ENCODE data around the gene DRD1.

DRD1 gene

DNA sequence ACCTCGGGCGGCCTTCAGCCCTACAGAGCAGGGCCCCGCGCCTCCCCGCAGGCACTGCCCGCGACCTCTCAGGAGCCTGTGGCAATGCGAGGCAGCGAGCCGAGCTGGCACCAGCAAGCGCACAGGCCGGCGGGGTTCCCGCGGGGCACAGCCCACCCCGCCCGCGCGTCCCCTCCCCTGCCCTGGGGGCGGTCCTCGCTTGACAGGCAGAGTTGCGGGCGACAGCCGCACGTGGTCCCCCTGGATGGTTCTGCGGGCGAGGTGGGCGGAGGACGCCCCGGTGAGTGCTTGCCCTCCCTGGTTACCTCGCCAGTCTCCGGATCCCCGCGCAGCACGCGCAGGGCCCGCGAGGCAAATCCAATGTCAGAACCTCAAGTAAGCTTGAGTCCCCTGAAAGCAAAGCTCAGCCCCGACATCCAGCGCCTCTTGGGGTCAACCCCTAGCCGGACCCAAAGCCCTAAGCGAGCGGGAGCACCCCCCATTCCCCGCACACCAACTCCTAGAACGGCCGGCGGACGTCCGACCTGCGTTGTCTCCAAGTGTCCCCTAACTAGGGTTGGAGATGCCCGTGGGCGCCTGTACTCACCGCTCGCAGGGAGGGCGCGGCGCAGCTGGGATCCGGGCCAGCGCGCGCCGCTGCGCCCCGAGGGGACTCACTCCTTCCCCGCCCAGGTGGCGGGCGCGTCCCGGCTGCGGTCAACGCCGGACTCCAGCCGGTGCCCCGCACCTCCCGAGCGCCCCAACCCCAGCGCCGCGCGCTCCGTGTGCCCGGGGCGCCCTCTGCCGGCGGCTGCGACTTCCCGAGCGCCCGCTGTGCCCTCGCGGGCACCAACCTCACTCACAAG, at the start of gene DRD1:
Gene DRD1 (minus strand): TSS at position 123 of the 845 bp plus-strand sequence. CDS start 1,083 bp downstream, outside the sequence.
- peak in 1 of 2 donors; percentile 33 for DNase-seq (ENCODE audit: extremely low read depth in 1 of 2, low read depth in 1 of 2)

DNA sequence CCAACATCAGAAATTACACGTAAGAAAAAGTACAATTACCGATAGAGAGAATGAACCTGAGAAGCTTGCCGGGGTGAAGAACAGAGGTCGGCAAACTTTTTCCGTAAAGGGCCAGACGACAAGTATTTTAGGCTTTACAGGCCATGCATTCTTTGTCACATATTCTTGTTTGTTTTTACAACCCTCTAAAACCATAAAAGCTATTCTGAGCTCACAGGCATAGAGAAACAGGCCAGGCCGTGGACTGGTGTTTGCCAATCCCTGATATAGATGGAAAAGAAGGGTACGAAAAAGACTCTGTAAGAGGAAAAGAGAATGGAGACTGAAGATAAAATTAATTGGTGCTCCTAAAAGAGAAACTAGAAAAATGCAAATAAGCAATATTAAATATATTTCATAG, 49.7 kb upstream of the DRD1 start:
- no peak for DNase-seq (ENCODE audit: extremely low read depth in 1 of 2, low read depth in 1 of 2)

DNA sequence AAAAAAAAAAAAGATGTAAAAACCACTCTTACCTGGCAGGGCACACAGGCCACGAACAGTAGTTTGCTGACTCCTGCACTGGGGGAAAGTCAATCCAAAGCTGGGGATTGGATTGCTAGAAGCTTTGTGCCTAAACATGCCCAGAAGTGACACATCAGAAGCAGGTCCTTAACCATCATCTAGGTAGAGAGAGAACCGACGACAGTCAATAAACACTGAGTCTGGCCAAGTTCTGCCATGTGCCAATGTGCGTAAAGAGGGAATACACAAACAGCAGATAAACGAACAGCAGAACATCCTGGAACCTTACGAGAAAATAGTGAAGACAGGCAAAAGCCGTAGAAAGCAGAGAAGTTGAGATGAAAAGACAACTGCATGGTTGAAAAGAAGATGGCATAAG, 49.3 kb upstream of the DRD1 start:
- DNase-seq (ENCODE audit: extremely low read depth in 1 of 2, low read depth in 1 of 2), result no peak

DNA sequence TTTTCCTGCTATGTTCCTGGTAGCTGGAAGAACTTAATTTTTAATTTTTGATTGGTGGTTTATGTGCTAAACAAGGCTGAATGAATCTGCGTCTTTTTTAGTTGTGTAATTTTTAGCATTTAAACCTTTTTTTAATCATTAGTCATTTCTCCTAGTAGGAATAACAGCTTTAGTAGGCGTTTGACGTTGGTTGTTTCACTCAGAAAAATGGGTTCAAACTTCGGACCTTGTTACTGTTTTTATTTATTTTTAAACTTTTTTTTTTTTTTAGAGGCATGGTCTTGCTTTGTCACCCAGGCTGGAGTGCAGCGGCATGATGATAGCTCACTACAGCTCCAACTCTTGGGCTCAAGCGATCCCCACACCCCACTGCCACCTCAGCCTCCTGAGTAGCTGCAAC, 47.2 kb upstream of the DRD1 start:
- no peak for DNase-seq (ENCODE audit: extremely low read depth in 1 of 2, low read depth in 1 of 2)

DNA sequence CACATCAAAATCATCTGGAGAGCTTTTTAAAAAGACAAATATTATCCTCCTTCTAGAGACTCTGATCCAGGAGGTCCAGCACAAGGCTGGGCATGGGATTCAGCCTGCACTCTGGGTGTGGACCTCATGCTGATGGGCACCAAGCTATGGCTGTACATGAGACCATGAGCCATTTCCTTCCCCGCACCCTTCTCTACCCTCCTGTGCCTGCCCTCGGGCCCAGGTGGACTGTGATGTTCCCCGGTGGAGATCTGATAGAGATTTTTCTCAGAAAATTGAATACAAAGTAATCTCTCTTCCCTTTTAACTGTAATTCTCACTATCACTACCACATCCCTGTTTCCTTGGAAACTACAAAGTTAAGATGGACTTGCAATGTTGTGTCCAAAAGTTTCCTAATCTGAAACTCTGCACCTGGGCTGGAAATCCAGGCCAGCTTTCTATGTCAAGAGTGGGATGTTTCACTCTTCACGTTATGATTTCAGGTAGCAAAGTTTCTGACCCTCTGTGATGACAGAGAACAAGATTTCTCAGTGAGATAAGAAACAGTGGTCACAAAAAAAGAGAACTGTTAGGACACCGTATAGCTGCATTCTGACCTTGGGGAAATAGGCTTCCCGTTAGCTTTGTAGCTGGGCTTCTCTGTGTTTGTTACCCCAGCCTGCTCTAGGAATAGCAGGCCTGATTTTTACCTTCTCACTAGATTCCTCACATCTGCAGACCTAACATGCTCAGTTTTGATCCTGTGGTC, 45.9 kb upstream of the DRD1 start:
- DNase-seq (ENCODE audit: extremely low read depth in 1 of 2, low read depth in 1 of 2), result no peak

DNA sequence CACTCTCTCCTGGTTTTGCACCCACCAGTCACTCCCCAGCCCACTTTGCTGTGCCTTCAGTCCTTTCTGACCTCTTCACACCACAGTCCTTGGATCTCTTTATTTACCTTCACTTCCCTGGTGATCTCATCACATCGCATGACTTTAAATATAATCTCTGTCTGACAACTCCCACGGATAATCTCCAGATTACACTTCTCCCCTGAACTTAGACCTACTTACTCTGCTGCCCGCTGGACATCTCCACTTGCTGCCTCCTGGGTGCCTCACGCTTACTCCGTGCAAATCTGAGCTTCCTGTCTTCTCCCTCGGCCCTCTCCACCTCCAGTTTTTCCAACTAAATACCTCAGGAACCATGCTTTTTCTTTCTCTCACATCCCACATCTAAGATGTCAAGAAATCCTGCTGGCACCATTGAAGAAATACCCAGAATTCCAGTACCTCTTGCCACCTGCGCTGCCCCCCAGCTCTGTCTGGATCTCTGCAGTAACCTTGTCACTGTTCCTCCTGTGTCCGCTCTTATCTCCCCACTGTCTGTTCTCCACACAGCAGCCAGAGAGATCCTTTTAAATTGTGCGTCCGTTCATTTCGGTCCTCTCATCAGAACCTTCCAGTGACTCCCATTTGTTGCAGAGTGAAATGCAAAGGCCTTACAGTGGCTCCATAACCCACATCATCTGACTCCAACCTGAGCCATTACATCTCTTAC, 43.7 kb upstream of the DRD1 start:
- DNase-seq (ENCODE audit: extremely low read depth in 1 of 2, low read depth in 1 of 2), result no peak

DNA sequence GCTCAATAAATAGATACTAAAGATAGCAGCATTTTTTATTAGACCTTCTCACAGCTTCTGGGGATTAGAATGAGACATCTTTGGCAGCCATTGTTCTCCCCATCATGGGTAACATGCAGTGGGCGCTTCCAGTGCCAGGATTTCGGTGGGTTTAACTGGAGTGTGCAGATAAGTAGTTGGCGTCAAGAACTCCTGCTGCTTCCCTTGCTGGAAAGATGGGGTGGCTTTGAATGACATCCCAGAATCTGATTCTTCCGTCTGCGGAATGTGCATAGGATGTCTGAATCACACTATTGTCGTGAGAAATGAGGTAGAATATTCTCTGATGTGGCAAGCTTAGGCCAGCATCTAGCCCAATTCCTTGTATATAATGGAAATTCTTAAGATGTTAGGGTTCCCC, 41.6 kb upstream of the DRD1 start:
- no peak for DNase-seq (ENCODE audit: extremely low read depth in 1 of 2, low read depth in 1 of 2)

DNA sequence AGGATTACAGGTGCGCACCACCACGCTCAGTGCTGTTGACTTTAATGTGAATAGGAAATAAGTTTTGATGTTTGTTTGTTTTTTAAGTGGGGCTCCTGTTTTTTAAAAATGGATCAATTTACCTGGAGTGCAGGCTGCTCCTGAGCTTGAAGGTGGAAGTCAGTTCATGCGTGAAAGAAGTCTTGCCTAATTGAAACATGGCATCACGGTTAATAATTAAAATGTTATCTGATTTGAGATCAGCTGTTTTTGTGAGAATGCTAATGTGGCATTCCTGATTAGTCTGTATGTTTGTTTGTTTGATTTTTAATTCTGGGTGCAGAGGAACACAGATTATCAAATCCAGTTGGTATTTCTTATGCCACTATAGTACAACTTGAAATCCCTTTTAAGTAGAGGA, 40.8 kb upstream of the DRD1 start:
- DNase-seq (ENCODE audit: extremely low read depth in 1 of 2, low read depth in 1 of 2), result no peak

DNA sequence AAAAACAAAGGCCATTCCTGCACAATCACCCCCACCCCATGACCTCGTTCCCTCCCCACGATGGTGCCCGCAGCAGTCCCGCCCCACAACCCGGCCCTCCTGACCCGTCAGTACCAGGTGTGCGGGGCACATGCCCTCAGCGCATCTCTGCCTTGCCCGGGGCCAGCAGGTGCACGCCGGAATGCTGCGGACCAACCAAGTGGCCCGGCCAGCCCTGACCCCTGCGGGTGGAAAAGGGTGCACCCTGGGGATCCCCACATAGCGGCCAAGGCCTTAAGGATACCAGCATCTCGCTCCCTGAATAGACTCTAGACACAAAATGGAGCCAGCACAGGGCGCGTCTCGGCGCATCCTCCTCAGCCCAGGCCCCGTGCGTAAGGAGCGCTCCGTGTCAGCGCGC, 40.3 kb upstream of the DRD1 start:
- no peak for DNase-seq (ENCODE audit: extremely low read depth in 1 of 2, low read depth in 1 of 2)

DNA sequence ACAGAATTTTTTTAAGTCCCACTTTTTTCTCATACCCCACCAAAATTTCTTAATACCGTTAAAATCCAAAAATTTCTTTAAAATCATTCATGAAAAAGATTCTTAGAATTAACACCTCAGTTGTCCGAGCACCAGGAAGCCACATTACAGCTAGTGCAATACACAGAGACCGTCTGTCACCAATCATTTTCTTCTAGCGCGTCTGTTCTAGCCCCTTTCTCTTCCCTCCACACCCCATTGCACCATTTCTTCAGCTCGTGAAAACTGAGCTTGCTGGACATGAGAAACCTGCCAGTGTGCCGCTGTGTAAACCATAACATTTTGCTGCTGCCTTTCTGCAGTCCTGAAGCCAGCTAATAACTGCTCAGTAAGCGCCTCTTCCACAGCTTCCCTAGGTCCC, 39.4 kb upstream of the DRD1 start:
- DNase-seq (ENCODE audit: extremely low read depth in 1 of 2, low read depth in 1 of 2), result no peak

DNA sequence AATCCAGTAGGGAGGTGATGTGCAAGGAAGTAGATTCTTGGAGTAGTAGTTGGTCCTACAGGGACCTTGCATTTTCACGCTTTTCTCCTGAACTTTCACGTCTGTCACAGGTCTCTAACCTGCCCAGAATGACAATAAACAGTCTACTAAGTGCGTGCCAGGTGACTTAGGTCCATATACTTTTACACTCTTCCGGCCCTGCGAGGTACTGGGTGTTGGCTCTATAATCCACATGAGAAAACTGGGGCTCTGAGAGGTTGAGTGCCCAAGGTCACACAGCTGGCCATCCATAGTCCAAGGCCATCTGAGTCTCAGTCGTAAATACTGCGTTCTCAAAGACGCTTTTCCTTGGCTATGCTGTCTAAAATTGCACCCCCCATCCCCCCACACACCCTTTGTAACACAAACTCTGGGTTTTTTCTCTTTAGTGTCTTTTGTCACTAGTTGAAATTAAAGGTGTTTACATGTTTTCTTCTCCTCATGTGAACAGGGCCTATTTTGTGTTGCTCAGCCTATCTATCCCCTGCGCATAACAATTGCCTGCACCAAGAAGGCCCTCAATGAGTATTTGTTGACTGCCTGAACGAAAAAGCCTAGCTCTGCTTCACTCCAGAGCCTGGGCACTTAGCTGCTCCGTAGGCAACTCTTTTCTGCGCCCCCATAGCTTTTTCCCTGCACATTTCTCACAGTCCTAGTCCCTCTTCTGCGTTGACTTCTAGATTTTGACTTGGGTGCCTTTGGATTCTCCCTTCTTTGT, 35.3 kb upstream of the DRD1 start:
- DNase-seq (ENCODE audit: extremely low read depth in 1 of 2, low read depth in 1 of 2), result no peak

DNA sequence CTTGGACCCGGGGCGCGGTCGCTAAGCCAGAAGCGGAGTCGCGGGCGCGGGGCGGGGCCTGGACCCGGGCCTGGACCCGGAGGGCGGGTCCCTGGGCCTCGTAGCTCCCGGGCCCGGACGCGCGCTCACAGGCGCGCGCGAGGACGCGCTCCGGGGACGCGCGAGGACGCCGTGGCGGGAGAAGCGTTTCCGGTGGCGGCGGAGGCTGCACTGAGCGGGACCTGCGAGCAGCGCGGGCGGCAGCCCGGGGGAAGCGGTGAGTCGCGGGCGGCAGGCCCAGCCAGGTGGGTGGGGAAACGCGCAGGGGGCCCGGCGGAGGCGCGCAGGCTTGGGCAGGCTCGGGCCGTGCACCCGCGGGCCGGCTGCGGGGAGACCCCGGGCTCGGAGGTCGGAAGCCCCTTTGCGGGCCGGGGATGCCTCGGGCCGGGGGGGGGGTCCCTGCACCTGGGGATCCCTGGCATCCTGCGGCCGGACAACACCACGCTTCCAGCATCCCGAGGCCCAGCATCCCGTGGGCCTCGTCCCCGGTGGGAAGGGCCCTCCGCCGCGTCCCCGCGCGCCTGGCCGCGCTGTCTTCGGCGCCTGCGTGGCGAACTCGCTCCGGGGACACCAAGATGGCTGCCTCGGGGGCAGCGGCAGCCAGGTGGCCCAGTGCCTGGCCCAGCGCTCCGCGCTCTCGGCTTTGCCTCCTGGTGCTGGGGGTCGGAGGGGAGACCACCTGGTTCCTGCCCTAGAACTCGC, 34.6 kb upstream of the DRD1 start, which contains the start of gene SFXN1:
Gene SFXN1 (plus strand): TSS at position 177 of the 741 bp plus-strand sequence. CDS start 13,544 bp downstream, outside the sequence.
- peak; percentile 11 to 66 for DNase-seq (ENCODE audit: extremely low read depth in 1 of 2, low read depth in 1 of 2)

DNA sequence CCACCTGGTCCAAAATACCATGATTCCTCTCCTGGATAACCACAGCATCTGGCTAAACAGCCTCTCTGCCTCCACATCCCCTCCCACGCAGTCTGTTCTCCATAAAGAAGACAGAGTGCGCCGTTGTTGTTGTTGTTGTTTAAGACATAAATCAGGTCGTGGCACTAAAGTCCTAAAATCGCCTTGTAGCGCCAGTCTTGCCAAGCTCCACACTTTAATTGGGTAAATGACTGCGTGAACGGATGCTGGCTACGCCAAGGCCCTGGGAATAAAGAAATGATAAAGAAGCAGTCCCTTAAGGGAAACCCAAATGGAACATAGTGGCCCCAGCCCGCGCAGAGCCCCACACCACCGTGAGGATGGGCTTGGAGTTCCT, 34.0 kb upstream of the DRD1 start:
- DNase-seq (ENCODE audit: extremely low read depth in 1 of 2, low read depth in 1 of 2), result no peak

DNA sequence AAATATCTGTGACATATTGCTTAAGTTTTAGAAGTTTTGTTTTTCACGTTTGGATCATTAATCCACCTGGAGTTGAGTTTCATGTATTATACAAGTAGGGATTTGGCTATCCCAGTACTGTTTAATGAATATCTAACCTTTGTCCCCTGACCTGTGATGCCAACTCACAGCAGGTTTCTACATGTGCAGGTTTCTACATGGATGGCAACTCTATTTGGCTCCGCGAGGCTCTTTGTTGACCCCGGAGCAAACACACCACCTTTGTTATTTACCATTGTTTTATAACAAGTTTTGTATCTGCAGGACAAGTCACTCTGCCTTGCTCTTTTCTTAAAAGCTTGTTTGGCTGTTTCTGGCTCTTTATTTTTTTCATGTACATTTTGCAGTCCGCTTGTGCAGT, 33.5 kb upstream of the DRD1 start:
- DNase-seq (ENCODE audit: extremely low read depth in 1 of 2, low read depth in 1 of 2), result no peak

DNA sequence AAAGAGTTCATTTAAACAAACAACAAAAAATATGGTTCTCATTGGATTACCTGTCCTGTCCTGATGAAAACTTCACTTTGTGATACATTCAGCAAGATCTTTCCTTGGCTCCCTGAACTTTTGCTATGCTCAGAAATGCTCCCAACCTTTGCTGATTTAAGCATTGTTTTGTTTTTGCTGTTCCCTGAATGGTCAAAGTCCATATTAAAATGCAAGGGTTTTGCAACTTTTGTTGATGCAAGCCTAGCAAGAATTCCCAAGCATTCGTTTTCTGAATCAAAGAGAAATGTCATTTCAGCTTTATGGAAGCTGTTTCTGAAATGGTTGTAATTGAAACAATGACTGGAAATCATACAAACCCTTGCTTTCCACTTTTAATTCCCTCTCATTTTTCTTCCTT, 31.3 kb upstream of the DRD1 start:
- no peak for DNase-seq (ENCODE audit: extremely low read depth in 1 of 2, low read depth in 1 of 2)

DNA sequence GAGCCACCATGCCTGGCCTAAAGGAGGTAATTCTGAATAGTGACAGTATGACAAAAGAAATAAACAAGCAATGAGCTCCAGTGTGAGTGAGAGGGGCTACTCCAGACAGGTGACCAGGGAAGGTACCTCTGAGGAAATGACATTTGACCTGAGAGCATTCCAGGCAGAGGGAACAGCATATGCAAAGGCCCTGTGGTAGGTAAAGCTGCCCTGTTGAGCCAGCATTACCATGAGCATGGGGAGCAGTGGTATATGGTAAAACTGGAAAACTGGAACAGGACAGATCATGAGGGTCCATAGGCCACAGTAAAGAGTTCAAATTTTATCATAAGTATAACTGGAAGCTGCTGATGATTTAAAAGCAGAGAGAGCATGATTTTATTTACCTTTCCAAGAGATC, 28.4 kb upstream of the DRD1 start:
- DNase-seq (ENCODE audit: extremely low read depth in 1 of 2, low read depth in 1 of 2), result no peak

DNA sequence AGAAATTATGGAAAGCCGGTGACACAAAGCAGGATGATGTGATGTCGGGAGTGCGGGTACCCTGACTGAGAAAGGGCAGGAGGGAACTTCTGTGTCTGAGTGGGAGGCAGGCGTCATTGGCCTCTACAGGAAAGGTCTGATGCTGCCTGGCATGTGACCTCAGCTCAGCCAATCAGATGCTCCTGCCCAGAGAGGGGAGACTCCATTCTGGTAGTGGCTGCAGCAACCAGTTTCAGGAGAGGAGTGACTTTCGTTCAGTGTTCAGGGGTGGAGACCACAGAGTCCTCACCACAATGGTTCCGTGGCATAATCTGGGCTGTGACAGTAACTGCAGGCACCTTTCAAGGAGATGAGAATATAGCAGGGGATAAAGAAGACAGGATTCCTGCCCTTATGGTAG, 27.6 kb upstream of the DRD1 start:
- DNase-seq (ENCODE audit: extremely low read depth in 1 of 2, low read depth in 1 of 2), result no peak

DNA sequence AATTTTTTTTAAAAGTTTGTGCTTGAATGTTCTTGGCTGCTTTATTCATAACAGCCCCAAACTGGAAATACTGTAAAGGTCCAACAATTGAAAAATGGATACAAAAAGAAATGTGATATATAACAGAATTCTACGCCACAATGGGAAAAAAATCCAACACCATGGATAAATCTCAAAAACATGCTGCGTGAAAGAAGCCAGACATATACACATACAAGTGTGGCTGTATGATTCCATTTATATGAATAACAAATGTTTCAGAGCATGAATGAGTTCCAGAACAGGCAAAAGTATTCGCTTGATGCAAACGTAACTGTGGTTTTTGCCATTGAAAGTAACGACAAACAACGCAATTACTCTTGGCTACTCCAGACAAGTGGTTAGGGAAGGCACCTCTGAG, 27.2 kb upstream of the DRD1 start:
- no peak for DNase-seq (ENCODE audit: extremely low read depth in 1 of 2, low read depth in 1 of 2)

DNA sequence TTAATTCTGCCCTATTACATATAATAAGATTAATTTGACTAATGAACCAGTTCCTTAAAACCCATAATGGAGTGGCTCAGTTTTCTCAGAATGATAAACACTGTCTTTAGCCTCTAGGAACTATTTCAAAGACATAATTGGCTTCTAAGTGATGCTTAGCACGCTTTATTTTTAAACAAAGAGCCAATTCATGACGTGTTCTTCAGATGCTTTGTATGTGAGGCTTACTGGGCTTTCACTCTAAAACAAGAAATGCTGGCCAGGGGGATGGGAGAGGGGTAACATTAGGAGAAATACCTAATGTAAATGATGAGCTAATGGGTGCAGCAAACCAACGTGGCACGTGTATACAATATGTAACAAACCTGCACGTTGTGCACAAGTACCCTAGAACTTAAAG, 26.8 kb upstream of the DRD1 start:
- no peak for DNase-seq (ENCODE audit: extremely low read depth in 1 of 2, low read depth in 1 of 2)

DNA sequence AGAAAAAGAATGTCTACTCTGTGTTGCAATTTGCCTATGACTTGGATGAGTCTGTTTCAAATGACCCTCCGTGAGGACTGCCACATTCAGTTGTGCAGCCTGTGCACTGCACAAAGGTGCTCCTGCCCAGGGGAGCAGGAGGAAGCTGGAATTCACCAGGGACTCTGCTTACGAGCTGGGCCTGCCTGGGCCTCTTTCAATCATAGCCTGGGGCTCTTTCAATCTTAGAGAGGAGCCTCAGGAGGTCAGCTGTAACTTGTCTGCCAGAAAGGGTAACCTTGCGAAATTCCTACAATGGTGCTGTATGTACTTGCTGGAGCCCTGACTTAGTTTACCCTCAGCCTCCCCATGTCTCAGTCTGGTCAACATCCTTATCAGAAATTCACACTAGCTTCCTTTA, 25.9 kb upstream of the DRD1 start:
- no peak for DNase-seq (ENCODE audit: extremely low read depth in 1 of 2, low read depth in 1 of 2)

Data from activated CD8-positive, alpha-beta memory T cell treated with anti-CD3 and anti-CD28 coated beads for 1 hour (primary cell).